Testis (tissue), 3 donors: Measurements from ENCODE around the gene KLF15. TPM values are rescaled to one million over a fixed set of nuclear protein-coding genes. Genes with fewer than 3 reads are reported as not detected.

Experiments used
- DNase-seq: peaks from one replicate; pipeline ENCODE4 v3.0.0-alpha.2; 2019
- H3K27ac ChIP-seq, 2 donors: fragments of 200-600 bp; sonication (generic); one replicate each; pipeline ENCODE4 v1.5.1; 2019
- H3K27me3 ChIP-seq: fragments of 200-600 bp; sonication (generic); one replicate; pipeline ENCODE4 v1.5.1; 2019
- H3K36me3 ChIP-seq: fragments of 200-600 bp; sonication (generic); one replicate; pipeline ENCODE4 v1.5.1; 2017; ENCODE audit warnings: low read depth; ENCODE audit errors: missing control alignments
- H3K4me1 ChIP-seq: fragments of 200-600 bp; sonication (generic); one replicate; pipeline ENCODE4 v1.5.1; 2019
- H3K4me3 ChIP-seq, 2 donors: fragments of 200-600 bp; sonication (generic); one replicate each; pipeline ENCODE4 v1.5.1; 2017 to 2019
- H3K9me3 ChIP-seq: fragments of 200-600 bp; sonication (generic); one replicate; pipeline ENCODE4 v1.5.1; 2017
- POLR2A ChIP-seq: fragments of 450-650 bp; IDR thresholded peaks from one replicate; pipeline ENCODE4 v1.6.1; 2017; ENCODE audit warnings: antibody characterized with exemption, mild to moderate bottlenecking, moderate library complexity
- WGBS, 2 donors: methylation state at CpG; one replicate each; pipeline ENCODE4 v1.1.5; 2018; 5-methylcytosine and 5-hydroxymethylcytosine counted together
- intact Hi-C: fragments of 100-400 bp; cut with DNase I; formaldehyde crosslinking; loops from one replicate; pipeline ENCODE4 v1.15.1; 2023; ENCODE audit warnings: low total_unique reads
- polyA plus RNA-seq: library from polyadenylated mRNA; stranded (reverse); fragments of 350-450 nt; fragmentation: Illumina TruSeq; extraction: RNeasy Lipid Tissue Mini Kit (QIAGEN cat#74804); gene quantifications from one replicate; pipeline ENCODE4 v1.2.3, GENCODE V29; 2014; ENCODE audit warnings: low read depth, low replicate concordance; ENCODE audit not compliant: insufficient read depth
- total RNA-seq, 2 donors: library from RNA; depleted of rRNA; stranded (reverse); fragments of >200 nt; gene quantifications; one replicate each; pipeline ENCODE4 v1.2.3, GENCODE V29; 2016
- TF ChIP-seq, protein P1 (sequence below), 3 experiments: fragments of 450-650 bp in 2 of 3; fragments of 200-600 bp in 1 of 3; sonication (generic) in 1 of 3; IDR thresholded peaks; one replicate each; pipeline ENCODE4 v1.5.1; 2016 to 2019; ENCODE audit warnings: antibody characterized with exemption in 3 of 3, mild to moderate bottlenecking in 2 of 3, moderate library complexity in 1 of 3

KLF15 gene
- total and polyA plus RNA-seq, 3 donors from 2014 or later, result 8.5 to 36.1 (median 32.0) TPM

DNA sequence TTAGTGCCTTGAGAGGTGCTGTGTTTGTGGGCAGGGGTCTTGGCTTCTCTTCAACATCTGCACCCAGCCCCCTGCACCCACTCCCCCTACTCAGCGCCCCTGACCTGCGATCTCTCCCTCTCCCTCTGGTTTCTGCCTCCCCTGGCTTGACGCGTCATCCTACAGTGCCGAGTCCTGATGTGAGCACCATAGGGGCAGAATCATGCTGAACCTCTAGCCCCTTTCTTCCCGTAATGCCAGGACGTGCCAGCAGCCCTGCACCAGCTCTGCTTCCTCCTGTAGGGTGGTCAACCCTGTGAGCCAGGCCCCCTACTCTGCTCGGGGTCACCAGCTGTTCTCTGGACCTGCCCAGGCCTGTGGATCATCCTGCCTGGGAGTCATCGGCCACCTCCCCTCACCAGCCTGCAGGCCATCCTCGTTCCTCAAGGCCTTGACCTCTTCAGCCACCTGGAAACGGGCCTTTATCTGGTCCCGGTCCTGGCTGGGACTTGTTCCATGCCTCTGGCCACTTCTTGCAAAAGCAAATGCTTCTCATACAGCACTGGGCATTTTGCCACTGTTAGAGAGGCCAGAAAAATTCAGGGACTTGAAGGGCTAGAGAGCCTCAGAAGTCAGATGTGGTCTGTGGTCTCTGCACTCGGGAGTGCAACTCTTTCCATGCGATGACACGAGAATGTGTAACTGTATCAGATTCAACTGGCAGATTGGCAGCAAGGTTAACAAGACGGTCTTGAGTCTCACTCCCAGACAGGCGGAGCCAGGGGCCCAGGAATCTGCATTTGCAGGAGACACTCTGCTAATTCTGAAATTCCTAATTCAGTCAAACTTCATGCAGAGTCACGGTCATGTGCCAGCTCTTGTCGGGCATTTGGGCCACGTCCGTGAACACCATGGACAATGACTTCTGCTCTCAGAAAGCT is 16.7 kb upstream of the KLF15 start:
- WGBS, 2 donors, result 60 to 83% methylated on average over 21 of the region's 21 CpGs
- intact Hi-C loops, result no loop called here
- TF ChIP-seq, protein P1, sequence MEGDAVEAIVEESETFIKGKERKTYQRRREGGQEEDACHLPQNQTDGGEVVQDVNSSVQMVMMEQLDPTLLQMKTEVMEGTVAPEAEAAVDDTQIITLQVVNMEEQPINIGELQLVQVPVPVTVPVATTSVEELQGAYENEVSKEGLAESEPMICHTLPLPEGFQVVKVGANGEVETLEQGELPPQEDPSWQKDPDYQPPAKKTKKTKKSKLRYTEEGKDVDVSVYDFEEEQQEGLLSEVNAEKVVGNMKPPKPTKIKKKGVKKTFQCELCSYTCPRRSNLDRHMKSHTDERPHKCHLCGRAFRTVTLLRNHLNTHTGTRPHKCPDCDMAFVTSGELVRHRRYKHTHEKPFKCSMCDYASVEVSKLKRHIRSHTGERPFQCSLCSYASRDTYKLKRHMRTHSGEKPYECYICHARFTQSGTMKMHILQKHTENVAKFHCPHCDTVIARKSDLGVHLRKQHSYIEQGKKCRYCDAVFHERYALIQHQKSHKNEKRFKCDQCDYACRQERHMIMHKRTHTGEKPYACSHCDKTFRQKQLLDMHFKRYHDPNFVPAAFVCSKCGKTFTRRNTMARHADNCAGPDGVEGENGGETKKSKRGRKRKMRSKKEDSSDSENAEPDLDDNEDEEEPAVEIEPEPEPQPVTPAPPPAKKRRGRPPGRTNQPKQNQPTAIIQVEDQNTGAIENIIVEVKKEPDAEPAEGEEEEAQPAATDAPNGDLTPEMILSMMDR (IDR thresholded peaks at IDR 0.05), result no peak
- no peak for TF ChIP-seq POLR2A

GRCh38 chr3:126373146-126373613 is 16.0 kb upstream of the KLF15 start:
- TF ChIP-seq, protein P1 (IDR thresholded peaks at IDR 0.05), result no peak
- no peak for TF ChIP-seq POLR2A
- intact Hi-C loops, result no loop called here
- peaks cover 12% of the 10 kb centered on the region for H3K4me1 ChIP-seq
- DNase-seq, result no peak
- 86 to 94% methylated on average over 2 to 4 of the region's 4 CpGs for WGBS, 2 donors
- H3K27ac ChIP-seq, result no peak overlapping the region
- no peaks in the 10 kb centered on the region for H3K27me3 ChIP-seq
- H3K9me3 ChIP-seq, result no peaks in the 10 kb centered on the region
- H3K4me3 ChIP-seq, result no peak overlapping the region
- H3K36me3 ChIP-seq, result no peaks in the 10 kb centered on the region

More for the DNA sequence above, 16.7 kb upstream of the KLF15 start:
- no peak overlapping the region for H3K27ac ChIP-seq
- no peaks in the 10 kb centered on the region for H3K9me3 ChIP-seq
- no peaks in the 10 kb centered on the region for H3K27me3 ChIP-seq
- peaks cover 12% of the 10 kb centered on the region for H3K4me1 ChIP-seq
- H3K36me3 ChIP-seq, result no peaks in the 10 kb centered on the region
- DNase-seq, result peak; percentile 69
- H3K4me3 ChIP-seq, result no peak overlapping the region

DNA sequence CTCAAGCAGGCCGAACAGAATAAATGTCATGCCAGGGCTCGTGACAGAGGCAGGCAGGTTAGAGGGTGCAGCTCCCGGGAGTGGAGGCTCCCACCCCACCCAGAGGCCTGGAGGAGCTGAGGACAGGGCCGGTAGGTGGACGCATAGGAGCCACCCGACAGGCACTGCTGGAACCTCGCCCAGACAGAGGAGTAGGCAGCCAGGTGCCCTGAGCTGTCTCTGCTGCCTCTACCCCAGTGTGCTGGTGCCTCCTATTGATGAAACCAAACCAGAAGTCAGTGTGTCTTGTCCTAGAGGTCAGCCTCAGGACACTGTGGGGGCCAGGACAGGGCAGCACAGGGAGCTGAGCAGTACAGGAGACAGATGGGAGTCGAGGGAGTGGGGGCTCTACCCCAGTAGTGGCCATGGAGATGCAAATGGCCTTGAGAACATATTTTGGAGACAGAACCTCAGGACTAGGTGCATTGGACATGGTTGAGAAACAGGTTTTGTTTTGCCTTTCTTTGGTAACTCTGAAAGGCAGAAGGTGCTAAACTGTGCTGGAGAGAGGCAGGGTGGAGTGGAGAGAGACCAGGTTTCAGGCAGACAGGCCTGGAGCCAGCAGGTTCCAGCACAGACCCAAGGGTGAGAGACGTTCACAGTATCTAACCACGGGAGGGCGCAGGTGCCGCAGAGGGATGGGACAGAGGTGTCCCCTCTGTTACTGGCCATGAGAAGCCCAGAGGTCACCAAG is 15.4 kb upstream of the KLF15 start:
- Histone ChIP-seq H3K36me3 (no peaks in the 10 kb centered on the region), H3K4me1 (peaks cover 12% of the 10 kb centered on the region), H3K9me3 (no peaks in the 10 kb centered on the region), H3K27me3 (no peaks in the 10 kb centered on the region), H3K4me3 (no peak overlapping the region), H3K27ac (no peak overlapping the region)
- DNase-seq, result no peak
- intact Hi-C loops, result no loop called here
- TF ChIP-seq, protein P1 (IDR thresholded peaks at IDR 0.05), result no peak
- no peak for TF ChIP-seq POLR2A
- WGBS, 2 donors, result 83 to 86% methylated on average over 8 to 12 of the region's 12 CpGs

GRCh38 chr3:126371096-126371705 is 14.0 kb upstream of the KLF15 start:
- WGBS, 2 donors, result 81 to 87% methylated on average over 14 to 20 of the region's 22 CpGs
- Histone ChIP-seq H3K36me3 (no peaks in the 10 kb centered on the region), H3K4me1 (peaks cover 12% of the 10 kb centered on the region), H3K9me3 (no peaks in the 10 kb centered on the region), H3K4me3 (no peak overlapping the region), H3K27ac (no peak overlapping the region), H3K27me3 (no peaks in the 10 kb centered on the region)
- no peak for TF ChIP-seq POLR2A
- TF ChIP-seq, protein P1 (IDR thresholded peaks at IDR 0.05), result no peak
- intact Hi-C loops, result no loop called here
- DNase-seq, result no peak
